ENCODE data around the gene ELOVL4. TPM values are rescaled to one million over a fixed set of nuclear protein-coding genes. Genes with fewer than 3 reads are reported as not detected.

Gene ELOVL4
- total RNA-seq, 1 donor from 2014 or later = 10.4 TPM

GRCh38 chr6:79902046-79902445, 45.3 kb downstream of the ELOVL4 start:
- H3K9me3 Mint-ChIP-seq (ENCODE audit: unreplicated experiment) = no peaks in the 10 kb centered on the region
- Histone ChIP-seq H3K36me3 (ENCODE audit: insufficient read depth, low read length) (no peaks in the 10 kb centered on the region), H3K9ac (ENCODE audit: low read length) (no peak overlapping the region), H3K27ac (ENCODE audit: low read depth, low read length) (no peak overlapping the region), H3K27me3 (ENCODE audit: insufficient read depth, low read length) (no peaks in the 10 kb centered on the region), H3K79me2 (ENCODE audit: insufficient read depth, low read length) (no peaks in the 10 kb centered on the region), H3K9me3 (ENCODE audit: insufficient read depth, low read depth, low read length) (no peaks in the 10 kb centered on the region), H3K4me1 (ENCODE audit: insufficient read depth, low read length) (no peaks in the 10 kb centered on the region), H4K20me1 (ENCODE audit: insufficient read depth, low read length) (no peaks in the 10 kb centered on the region), H3K4me3 (ENCODE audit: insufficient read depth, low read depth, low read length) (no peak overlapping the region), H2AFZ (ENCODE audit: low read depth, low read length) (no peak overlapping the region), H3K4me2 (ENCODE audit: low read length) (no peak overlapping the region)
- peaks cover 2% of the 10 kb centered on the region for H3K27me3 Mint-ChIP-seq (ENCODE audit: low read depth, unreplicated experiment)
- FAIRE-seq = no peak
- no peak for TF ChIP-seq CTCF (IDR thresholded peaks at IDR 0.05; ENCODE audit: insufficient read depth, low read depth, low read length)
- no peak for TF ChIP-seq EZH2 (IDR thresholded peaks at IDR 0.05; ENCODE audit: insufficient read depth, low read length)
- no peak for DNase-seq (ENCODE audit: low read depth)
- no peaks in the 10 kb centered on the region for H3K36me3 Mint-ChIP-seq (ENCODE audit: low read depth, unreplicated experiment)
- H3K27ac Mint-ChIP-seq (ENCODE audit: unreplicated experiment) = no peak overlapping the region
- peaks cover 1% of the 10 kb centered on the region for H3K4me1 Mint-ChIP-seq (ENCODE audit: low read depth, unreplicated experiment)
- no peak overlapping the region for H3K4me3 Mint-ChIP-seq (ENCODE audit: unreplicated experiment)

GRCh38 chr6:79898076-79898475, 49.3 kb downstream of the ELOVL4 start:
- Histone ChIP-seq H3K27me3 (ENCODE audit: insufficient read depth, low read length) (no peaks in the 10 kb centered on the region), H3K36me3 (ENCODE audit: insufficient read depth, low read length) (no peaks in the 10 kb centered on the region), H3K4me1 (ENCODE audit: insufficient read depth, low read length) (no peaks in the 10 kb centered on the region), H3K79me2 (ENCODE audit: insufficient read depth, low read length) (no peaks in the 10 kb centered on the region), H3K9ac (ENCODE audit: low read length) (no peak overlapping the region), H4K20me1 (ENCODE audit: insufficient read depth, low read length) (no peaks in the 10 kb centered on the region), H2AFZ (ENCODE audit: low read depth, low read length) (no peak overlapping the region), H3K4me2 (ENCODE audit: low read length) (no peak overlapping the region), H3K9me3 (ENCODE audit: insufficient read depth, low read depth, low read length) (no peaks in the 10 kb centered on the region), H3K27ac (ENCODE audit: low read depth, low read length) (no peak overlapping the region), H3K4me3 (ENCODE audit: insufficient read depth, low read depth, low read length) (no peak overlapping the region)
- Mint-ChIP-seq H3K27ac (ENCODE audit: unreplicated experiment) (no peak overlapping the region), H3K4me1 (ENCODE audit: low read depth, unreplicated experiment) (peaks cover 1% of the 10 kb centered on the region), H3K27me3 (ENCODE audit: low read depth, unreplicated experiment) (peaks cover 2% of the 10 kb centered on the region), H3K9me3 (ENCODE audit: unreplicated experiment) (no peaks in the 10 kb centered on the region), H3K36me3 (ENCODE audit: low read depth, unreplicated experiment) (no peaks in the 10 kb centered on the region), H3K4me3 (ENCODE audit: unreplicated experiment) (no peak overlapping the region)
- TF ChIP-seq CTCF (IDR thresholded peaks at IDR 0.05; ENCODE audit: insufficient read depth, low read depth, low read length) (no peak), EZH2 (IDR thresholded peaks at IDR 0.05; ENCODE audit: insufficient read depth, low read length) (no peak)
- DNase-seq (ENCODE audit: low read depth) (no peak), FAIRE-seq (no peak)

GRCh38 chr6:79896075-79896449, 51.3 kb downstream of the ELOVL4 start:
- TF ChIP-seq CTCF (IDR thresholded peaks at IDR 0.05; ENCODE audit: insufficient read depth, low read depth, low read length) (no peak), EZH2 (IDR thresholded peaks at IDR 0.05; ENCODE audit: insufficient read depth, low read length) (no peak)
- no peaks in the 10 kb centered on the region for H4K20me1 ChIP-seq (ENCODE audit: insufficient read depth, low read length)
- no peaks in the 10 kb centered on the region for H3K27me3 ChIP-seq (ENCODE audit: insufficient read depth, low read length)
- H3K9ac ChIP-seq (ENCODE audit: low read length) = no peak overlapping the region
- H3K79me2 ChIP-seq (ENCODE audit: insufficient read depth, low read length) = no peaks in the 10 kb centered on the region
- Mint-ChIP-seq H3K27ac (ENCODE audit: unreplicated experiment) (no peak overlapping the region), H3K4me1 (ENCODE audit: low read depth, unreplicated experiment) (no peaks in the 10 kb centered on the region), H3K27me3 (ENCODE audit: low read depth, unreplicated experiment) (no peaks in the 10 kb centered on the region), H3K9me3 (ENCODE audit: unreplicated experiment) (no peaks in the 10 kb centered on the region), H3K36me3 (ENCODE audit: low read depth, unreplicated experiment) (no peaks in the 10 kb centered on the region), H3K4me3 (ENCODE audit: unreplicated experiment) (no peak overlapping the region)
- H2AFZ ChIP-seq (ENCODE audit: low read depth, low read length) = no peak overlapping the region
- H3K4me3 ChIP-seq (ENCODE audit: insufficient read depth, low read depth, low read length) = no peak overlapping the region
- no peak overlapping the region for H3K27ac ChIP-seq (ENCODE audit: low read depth, low read length)
- FAIRE-seq (no peak), DNase-seq (ENCODE audit: low read depth) (no peak)
- no peaks in the 10 kb centered on the region for H3K4me1 ChIP-seq (ENCODE audit: insufficient read depth, low read length)
- no peaks in the 10 kb centered on the region for H3K36me3 ChIP-seq (ENCODE audit: insufficient read depth, low read length)
- no peaks in the 10 kb centered on the region for H3K9me3 ChIP-seq (ENCODE audit: insufficient read depth, low read depth, low read length)
- H3K4me2 ChIP-seq (ENCODE audit: low read length) = no peak overlapping the region
